ENCODE results near the gene APOO.
A peak's percentile ranks its signal among the peaks of the same experiment; 100 is the strongest.
"Not testable (repeated sequence)": the region's sequence is repeated elsewhere in the genome, so short reads cannot be mapped to it uniquely, and the experiment has no call there.

APOO gene

DNA sequence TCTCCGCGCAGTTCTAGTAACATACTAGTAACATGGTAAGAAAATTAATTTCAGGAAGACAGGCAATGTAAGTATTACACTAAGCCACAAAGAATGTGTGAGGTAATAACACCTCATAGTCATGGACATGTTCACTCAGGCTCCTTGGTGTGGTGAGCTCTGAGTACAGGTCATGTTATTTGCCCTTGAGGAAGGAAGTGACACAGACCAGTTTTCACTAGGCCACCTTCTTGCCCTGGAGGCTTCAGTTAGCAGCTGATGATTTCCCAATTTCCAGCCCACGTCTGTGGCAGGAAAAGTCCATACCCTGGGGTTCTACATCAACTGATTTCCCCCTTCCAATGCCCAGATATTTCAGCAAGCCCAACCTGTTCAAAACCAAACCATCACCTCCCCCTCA lies 6.7 kb downstream of the APOO start:
- no peak overlapping the region for H3K4me3 ChIP-seq (ENCODE audit: severe bottlenecking)
- peak; percentile 85 for ATAC-seq (ENCODE audit: low read depth)

DNA sequence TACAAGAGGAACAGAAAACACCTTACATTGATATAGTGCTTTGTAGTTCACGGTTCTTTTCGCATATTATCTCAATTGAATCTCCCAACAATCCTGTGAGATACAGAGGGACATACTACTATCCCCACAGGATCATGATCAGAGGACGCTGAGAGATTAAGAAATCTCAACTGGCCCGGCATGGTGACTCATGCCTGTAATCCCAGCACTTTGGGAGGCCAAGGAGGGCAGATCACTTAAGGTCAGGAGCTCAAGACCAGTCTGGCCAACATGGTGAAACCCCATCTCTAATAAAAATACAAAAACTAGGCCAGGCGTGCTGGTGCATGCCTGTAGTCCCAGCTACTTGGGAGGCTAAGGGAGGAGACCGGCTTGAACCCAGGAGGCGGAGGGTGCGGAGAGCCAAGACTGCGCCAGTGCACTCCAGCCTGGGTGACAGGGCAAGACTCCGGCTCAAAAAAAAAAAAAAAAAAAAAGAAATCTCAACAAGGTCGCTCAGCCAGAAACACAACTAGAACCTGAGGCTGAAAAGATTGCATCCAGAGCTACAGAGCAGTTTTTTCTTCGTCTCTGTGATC lies 7.4 kb downstream of the APOO start:
- TF ChIP-seq, protein P1, sequence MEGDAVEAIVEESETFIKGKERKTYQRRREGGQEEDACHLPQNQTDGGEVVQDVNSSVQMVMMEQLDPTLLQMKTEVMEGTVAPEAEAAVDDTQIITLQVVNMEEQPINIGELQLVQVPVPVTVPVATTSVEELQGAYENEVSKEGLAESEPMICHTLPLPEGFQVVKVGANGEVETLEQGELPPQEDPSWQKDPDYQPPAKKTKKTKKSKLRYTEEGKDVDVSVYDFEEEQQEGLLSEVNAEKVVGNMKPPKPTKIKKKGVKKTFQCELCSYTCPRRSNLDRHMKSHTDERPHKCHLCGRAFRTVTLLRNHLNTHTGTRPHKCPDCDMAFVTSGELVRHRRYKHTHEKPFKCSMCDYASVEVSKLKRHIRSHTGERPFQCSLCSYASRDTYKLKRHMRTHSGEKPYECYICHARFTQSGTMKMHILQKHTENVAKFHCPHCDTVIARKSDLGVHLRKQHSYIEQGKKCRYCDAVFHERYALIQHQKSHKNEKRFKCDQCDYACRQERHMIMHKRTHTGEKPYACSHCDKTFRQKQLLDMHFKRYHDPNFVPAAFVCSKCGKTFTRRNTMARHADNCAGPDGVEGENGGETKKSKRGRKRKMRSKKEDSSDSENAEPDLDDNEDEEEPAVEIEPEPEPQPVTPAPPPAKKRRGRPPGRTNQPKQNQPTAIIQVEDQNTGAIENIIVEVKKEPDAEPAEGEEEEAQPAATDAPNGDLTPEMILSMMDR (IDR thresholded peaks at IDR 0.05; ENCODE audit: poor library complexity, severe bottlenecking), result no peak
- Histone ChIP-seq H3K9me3 (ENCODE audit: severe bottlenecking) (no peaks in the 10 kb centered on the region), H3K36me3 (ENCODE audit: low read depth) (no peaks in the 10 kb centered on the region), H3K27me3 (ENCODE audit: insufficient read depth, poor library complexity, severe bottlenecking) (no peaks in the 10 kb centered on the region), H3K27ac (ENCODE audit: poor library complexity, severe bottlenecking) (peak overlapping the region; percentile 97), H3K4me3 (ENCODE audit: severe bottlenecking) (no peak overlapping the region), H3K4me1 (ENCODE audit: insufficient read depth, poor library complexity, severe bottlenecking) (peaks cover 54% of the 10 kb centered on the region)
- DNase-seq (ENCODE audit: low spot score) (no peak), ATAC-seq (ENCODE audit: low read depth) (peak; percentile 6; the same call in 1 of the 3 replicates)

More for the DNA sequence above, 6.7 kb downstream of the APOO start:
- Histone ChIP-seq H3K4me1 (ENCODE audit: insufficient read depth, poor library complexity, severe bottlenecking) (peaks cover 54% of the 10 kb centered on the region), H3K9me3 (ENCODE audit: severe bottlenecking) (no peaks in the 10 kb centered on the region), H3K36me3 (ENCODE audit: low read depth) (no peaks in the 10 kb centered on the region), H3K27ac (ENCODE audit: poor library complexity, severe bottlenecking) (peak overlapping the region; percentile 97), H3K27me3 (ENCODE audit: insufficient read depth, poor library complexity, severe bottlenecking) (no peaks in the 10 kb centered on the region)
- peak; percentile 64 for DNase-seq (ENCODE audit: low spot score)
- TF ChIP-seq, protein P1 (IDR thresholded peaks at IDR 0.05; ENCODE audit: poor library complexity, severe bottlenecking), result no peak

DNA sequence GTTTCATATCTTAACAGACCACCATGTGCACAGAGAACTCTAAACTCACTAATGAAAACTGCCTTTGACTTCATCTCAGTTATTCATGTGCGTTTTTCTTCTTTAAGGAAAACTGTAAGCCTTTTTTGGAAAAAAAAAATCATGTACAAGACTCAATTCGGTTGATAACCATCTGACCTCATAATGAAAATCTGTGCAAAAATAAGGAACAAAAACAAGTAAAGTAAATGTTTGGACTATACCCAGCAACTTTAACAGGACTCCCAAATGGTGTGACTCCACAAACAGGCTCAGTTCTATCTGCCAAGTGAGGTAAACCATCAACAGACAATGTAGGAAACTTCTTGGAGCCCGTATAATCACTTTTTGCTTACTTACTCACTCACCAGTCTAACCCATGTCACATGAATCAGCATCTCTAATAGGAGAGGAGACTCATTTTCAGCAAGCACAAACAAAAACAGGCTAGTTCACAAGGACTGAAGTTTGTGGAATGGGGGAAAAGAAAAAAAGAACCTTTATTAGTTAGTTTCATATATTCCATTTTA lies 9.3 kb downstream of the APOO start:
- ATAC-seq (ENCODE audit: low read depth), result peak; percentile 43; the same call in 2 of the 3 replicates
- Histone ChIP-seq H3K27ac (ENCODE audit: poor library complexity, severe bottlenecking) (peak overlapping the region; percentile 97), H3K36me3 (ENCODE audit: low read depth) (no peaks in the 10 kb centered on the region), H3K9me3 (ENCODE audit: severe bottlenecking) (no peaks in the 10 kb centered on the region), H3K4me1 (ENCODE audit: insufficient read depth, poor library complexity, severe bottlenecking) (peaks cover 54% of the 10 kb centered on the region), H3K27me3 (ENCODE audit: insufficient read depth, poor library complexity, severe bottlenecking) (no peaks in the 10 kb centered on the region), H3K4me3 (ENCODE audit: severe bottlenecking) (no peak overlapping the region)
- DNase-seq (ENCODE audit: low spot score), result no peak
- TF ChIP-seq, protein P1 (IDR thresholded peaks at IDR 0.05; ENCODE audit: poor library complexity, severe bottlenecking), result no peak

DNA sequence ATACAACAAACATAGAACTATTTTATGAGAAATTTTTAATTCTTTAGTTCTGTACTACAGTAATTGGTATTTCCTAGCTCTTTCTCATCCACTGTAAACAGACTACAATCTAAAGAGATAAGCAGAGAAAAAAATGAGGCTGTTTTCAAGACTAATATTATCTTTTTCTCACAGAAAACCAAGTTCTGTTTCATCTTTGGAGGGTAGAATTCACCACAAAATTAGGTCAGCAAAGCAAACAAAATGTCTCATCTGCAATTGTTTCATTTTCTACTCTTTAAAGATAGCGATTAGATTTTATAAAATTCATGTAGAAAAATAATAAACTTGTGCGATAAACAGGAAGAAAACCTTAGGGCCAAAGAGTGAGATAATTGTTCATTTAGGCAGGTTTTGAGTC lies 10.8 kb downstream of the APOO start:
- Histone ChIP-seq H3K27ac (ENCODE audit: poor library complexity, severe bottlenecking) (peak overlapping the region; percentile 97), H3K27me3 (ENCODE audit: insufficient read depth, poor library complexity, severe bottlenecking) (no peaks in the 10 kb centered on the region), H3K4me3 (ENCODE audit: severe bottlenecking) (no peak overlapping the region), H3K9me3 (ENCODE audit: severe bottlenecking) (no peaks in the 10 kb centered on the region), H3K4me1 (ENCODE audit: insufficient read depth, poor library complexity, severe bottlenecking) (peaks cover 50% of the 10 kb centered on the region), H3K36me3 (ENCODE audit: low read depth) (no peaks in the 10 kb centered on the region)
- DNase-seq (ENCODE audit: low spot score) (no peak), ATAC-seq (ENCODE audit: low read depth) (no peak)
- TF ChIP-seq, protein P1 (IDR thresholded peaks at IDR 0.05; ENCODE audit: poor library complexity, severe bottlenecking), result no peak

DNA sequence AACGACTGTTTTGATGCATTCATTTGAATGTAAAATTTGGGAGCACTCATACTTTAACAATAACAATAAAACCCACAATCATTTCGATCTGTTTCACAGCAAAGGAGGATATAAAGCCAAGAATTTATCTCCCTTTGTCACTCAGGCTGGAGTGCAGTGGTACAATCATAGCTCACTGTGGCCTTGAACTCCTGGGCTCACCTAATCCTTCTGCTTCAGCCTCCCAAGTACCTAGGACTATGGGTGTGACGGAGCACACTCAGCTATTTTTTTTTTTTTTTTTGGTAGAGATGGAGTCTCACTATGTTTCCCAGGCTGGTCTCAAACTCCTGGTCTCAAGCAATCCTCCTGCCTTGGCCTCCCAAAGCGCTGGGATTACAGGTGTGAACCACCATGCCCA lies 11.2 kb downstream of the APOO start:
- ATAC-seq (ENCODE audit: low read depth); H3K36me3 ChIP-seq (ENCODE audit: low read depth); H3K4me3 ChIP-seq (ENCODE audit: severe bottlenecking); H3K9me3 ChIP-seq (ENCODE audit: severe bottlenecking); DNase-seq (ENCODE audit: low spot score); H3K27me3 ChIP-seq (ENCODE audit: insufficient read depth, poor library complexity, severe bottlenecking): not testable (repeated sequence)
- Histone ChIP-seq H3K27ac (ENCODE audit: poor library complexity, severe bottlenecking) (peak overlapping the region; percentile 97), H3K4me1 (ENCODE audit: insufficient read depth, poor library complexity, severe bottlenecking) (peaks cover 46% of the 10 kb centered on the region)

DNA sequence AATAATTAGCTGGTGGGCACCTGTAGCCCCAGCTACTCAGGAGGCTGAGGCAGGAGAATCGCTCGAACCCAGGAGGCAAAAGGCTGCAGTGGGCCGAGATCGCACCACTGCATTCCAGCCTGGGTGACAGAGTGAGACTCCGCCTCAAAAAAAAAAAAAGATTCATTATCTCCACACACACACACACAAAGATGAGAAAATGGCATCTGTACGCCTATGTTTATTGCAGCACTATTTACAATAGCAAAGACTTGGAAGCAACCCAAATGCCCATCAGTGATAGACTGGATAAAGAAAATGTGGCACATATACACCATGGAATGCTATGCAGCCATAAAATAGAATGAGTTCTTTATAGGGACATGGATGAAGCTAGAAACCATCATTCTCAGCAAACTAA lies 12.7 kb downstream of the APOO start:
- H3K27me3 ChIP-seq (ENCODE audit: insufficient read depth, poor library complexity, severe bottlenecking); H3K27ac ChIP-seq (ENCODE audit: poor library complexity, severe bottlenecking); H3K36me3 ChIP-seq (ENCODE audit: low read depth); H3K4me3 ChIP-seq (ENCODE audit: severe bottlenecking); DNase-seq (ENCODE audit: low spot score); ATAC-seq (ENCODE audit: low read depth); H3K9me3 ChIP-seq (ENCODE audit: severe bottlenecking): not testable (repeated sequence)
- H3K4me1 ChIP-seq (ENCODE audit: insufficient read depth, poor library complexity, severe bottlenecking), result peaks cover 36% of the 10 kb centered on the region

Measured in RWPE2 (cell line).